ENCODE results near the gene NDUFB10. TPM values are rescaled to one million over a fixed set of nuclear protein-coding genes. Genes with fewer than 3 reads are reported as not detected.

NDUFB10 gene
- total RNA-seq, 1 donor from 2014 or later = 118 TPM

- intact Hi-C loops (cut with micrococcal nuclease) = loop anchor here (10.0 kb wide), 1 partner anchor 536 kb away; the partner anchor contains the start of genes CEMP1 and PDPK1
These were observed 39.8 kb downstream of the NDUFB10 start for GRCh38 chr16:1998852-1999801.

GRCh38 chr16:1999866-2000514, 40.7 kb downstream of the NDUFB10 start:
- intact Hi-C loops (cut with micrococcal nuclease) = loop anchor here (10.0 kb wide), 1 partner anchor 535 kb away; the partner anchor contains the start of genes CEMP1 and PDPK1

- intact Hi-C loops (cut with micrococcal nuclease) = no loop called here
These were observed 41.7 kb downstream of the NDUFB10 start for GRCh38 chr16:2001035-2001434.

GRCh38 chr16:2001456-2002355, 42.4 kb downstream of the NDUFB10 start:
- intact Hi-C loops (cut with micrococcal nuclease) = no loop called here

DNA sequence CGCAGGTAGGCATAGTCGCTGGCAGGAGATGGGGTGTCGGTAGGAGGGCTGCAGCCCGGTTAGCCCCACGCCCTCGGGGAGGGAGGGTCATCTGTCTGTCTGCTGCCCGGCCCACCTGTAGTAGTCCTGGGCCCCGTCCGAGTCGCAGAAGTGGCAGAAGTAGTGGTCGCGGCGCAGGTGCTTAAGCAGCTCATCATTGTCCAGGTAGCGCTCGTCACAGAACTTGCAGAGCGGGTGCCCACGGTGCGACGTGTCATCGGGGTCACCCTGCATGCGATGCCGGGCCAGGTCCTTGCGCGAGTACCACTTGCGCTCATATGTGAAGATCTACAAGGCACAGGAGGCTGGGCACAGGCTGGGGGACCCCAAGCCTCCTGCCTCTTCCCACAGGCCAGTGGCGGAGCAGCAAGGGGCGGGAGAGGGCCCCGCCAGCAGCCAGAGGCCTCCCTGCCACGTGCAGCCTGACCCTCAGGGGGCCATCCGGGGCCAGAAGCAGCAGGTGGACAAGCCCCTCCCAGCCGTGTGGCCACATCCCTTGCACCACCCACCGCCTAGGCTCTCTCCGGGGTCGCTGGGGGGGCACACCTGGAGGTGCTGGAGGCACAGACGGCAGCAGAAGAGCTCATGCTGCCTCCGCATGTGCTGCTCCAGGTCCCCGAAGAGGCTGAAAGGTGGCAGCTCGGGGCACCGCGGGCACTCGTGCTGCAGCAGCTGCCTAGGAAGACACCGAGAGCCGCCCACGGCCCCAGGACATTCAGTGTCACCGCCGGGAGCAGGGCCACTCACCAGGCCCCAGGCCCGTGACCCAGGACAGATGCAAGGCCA, 43.3 kb downstream of the NDUFB10 start:
- intact Hi-C loops (cut with micrococcal nuclease) = no loop called here

- intact Hi-C loops (cut with micrococcal nuclease) = no loop called here
These were observed 44.0 kb downstream of the NDUFB10 start for GRCh38 chr16:2003231-2003826.

GRCh38 chr16:2003827-2004641, 44.7 kb downstream of the NDUFB10 start:
- intact Hi-C loops (cut with micrococcal nuclease) = no loop called here

GRCh38 chr16:2004795-2005517, 45.6 kb downstream of the NDUFB10 start:
- intact Hi-C loops (cut with micrococcal nuclease) = loop anchor here (5.0 kb wide), 1 partner anchor 143 kb away; no protein-coding TSS in a partner anchor

DNA sequence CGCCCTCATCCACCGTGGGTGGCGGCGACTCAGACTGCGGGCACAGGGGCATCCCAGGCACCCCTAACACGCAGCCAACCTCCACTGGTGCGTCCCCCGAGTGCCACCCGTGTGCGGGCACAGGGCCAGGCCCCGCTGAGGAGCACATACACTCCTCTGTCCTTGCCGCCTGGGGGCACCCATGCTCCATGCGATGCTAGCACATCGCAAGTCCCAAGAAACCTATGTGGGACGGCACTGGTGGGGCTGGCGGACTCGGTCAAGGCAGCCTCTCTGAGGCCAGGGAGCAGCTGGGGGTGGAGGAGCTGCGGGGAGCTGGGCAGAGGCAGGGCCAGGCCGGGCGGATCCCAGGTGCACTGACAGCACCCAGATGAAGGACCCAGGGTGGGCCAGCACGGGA, 46.3 kb downstream of the NDUFB10 start:
- intact Hi-C loops (cut with micrococcal nuclease) = loop anchor here (5.0 kb wide), 1 partner anchor 143 kb away; no protein-coding TSS in a partner anchor

GRCh38 chr16:2006317-2006716, 47.0 kb downstream of the NDUFB10 start:
- intact Hi-C loops (cut with micrococcal nuclease) = loop anchor here (5.0 kb wide), 1 partner anchor 144 kb away; no protein-coding TSS in a partner anchor

- intact Hi-C loops (cut with micrococcal nuclease) = loop anchor here (5.0 kb wide), 1 partner anchor 145 kb away; no protein-coding TSS in a partner anchor
These were observed 47.9 kb downstream of the NDUFB10 start for GRCh38 chr16:2007081-2007836.

GRCh38 chr16:2008009-2008526, 48.7 kb downstream of the NDUFB10 start:
- intact Hi-C loops (cut with micrococcal nuclease) = loop anchor here (2.0 to 5.0 kb wide), 4 partner anchors 23 to 215 kb away; partner anchors contain the start of genes E4F1, GFER and RPS2

DNA sequence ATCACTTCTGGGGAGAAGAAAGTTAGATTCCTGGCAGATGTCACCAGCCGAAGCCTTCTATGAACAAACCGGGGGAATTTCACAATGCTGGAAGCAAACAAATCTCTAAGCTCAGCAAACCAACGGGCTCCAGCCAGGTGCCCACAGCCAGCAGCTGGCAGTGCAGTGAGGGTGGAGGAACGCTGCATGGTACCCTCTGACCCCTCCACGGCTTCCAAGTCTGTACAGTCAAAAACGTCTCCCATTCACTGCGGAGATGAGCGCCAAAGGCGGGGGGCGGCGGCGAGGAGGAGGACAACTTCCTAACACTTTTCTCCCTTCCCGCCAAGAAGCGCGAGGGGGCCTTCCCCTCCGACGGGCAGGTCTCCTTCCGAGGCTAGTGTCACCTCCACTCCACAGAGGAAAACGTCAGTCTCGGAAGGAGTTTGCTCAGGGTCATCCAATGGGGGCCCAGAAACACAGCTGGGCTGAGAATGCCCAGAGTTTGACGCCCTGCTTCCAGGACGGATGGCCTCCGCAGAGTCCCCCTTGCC, 49.4 kb downstream of the NDUFB10 start:
- intact Hi-C loops (cut with micrococcal nuclease) = loop anchor here (1.0 to 5.0 kb wide), 7 partner anchors 15 to 214 kb away; partner anchors contain the start of genes E4F1, GFER, NTHL1 and RPS2

DNA sequence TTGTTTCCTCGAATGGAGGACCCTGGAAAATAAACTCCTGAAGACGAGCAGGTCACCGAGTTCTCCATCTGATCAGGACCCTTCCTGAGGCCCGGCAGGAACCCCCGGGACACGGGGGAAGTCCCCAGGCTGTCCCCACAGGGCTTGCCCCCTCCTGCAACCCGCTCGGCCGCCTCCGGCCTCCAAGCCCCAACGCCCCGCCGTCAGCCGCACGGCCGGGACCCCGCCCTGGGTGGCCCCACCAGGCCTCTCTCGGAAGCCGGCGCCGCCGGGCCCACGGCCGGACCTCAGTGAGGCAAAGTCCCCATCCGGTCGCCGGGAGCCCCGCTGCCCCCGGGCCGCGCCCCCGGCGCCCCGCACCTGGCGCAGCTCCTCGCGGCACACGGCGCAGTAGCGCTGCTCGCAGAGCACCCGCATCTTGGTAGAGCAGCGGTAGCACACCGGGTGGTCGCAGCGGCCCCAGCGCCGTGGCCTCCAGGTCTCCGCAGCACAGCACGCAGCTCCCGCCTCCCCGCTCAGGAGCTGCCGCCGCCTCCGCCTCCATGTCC, 49.9 kb downstream of the NDUFB10 start:
- intact Hi-C loops (cut with micrococcal nuclease) = loop anchor here (1.0 to 5.0 kb wide), 7 partner anchors 14 to 214 kb away; partner anchors contain the start of genes E4F1, GFER, NTHL1 and RPS2

DNA sequence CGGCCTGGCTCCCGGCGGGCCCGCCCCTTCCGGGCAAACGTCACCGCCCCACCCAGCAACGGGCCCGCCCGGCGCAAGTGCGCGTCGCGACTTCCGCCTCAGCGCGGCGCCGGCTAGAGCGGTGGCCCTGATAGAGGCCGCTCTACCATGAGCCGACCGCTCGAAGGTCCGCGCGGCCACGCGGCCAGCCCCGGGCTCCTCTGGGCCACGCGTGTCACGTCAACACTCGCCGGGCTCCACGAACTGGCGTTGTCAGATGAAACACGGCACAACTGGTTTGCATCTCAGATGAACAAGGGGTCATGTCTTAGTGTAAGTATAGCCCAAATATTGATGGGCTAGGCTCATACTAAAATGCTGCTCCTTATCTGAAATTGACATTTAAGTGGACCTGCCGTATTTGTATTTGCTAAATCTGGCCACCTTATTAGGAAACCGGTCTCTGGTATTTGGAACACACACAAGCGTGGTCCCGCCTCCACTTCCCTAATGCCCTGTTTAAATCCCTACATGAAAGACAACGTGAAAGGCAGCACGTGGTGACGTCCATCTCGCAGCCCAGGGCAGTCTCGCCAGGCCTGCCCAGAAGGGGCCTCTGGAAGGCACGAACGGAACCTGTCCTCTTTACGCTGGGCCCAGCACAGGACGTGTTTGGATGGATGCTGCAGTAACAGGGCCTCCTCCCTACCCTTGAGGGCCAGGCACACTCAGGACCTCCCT, 50.6 kb downstream of the NDUFB10 start, which contains the start of gene ZNF598:
Gene ZNF598 (minus strand): TSS at position 31 of the 720 bp plus-strand sequence.
- intact Hi-C loops (cut with micrococcal nuclease) = loop anchor here (1.0 to 5.0 kb wide), 8 partner anchors 13 to 213 kb away; partner anchors contain the start of genes E4F1, GFER, NTHL1 and RPS2

Measured in T-helper 1 cell treated with Interleukin-12 subunit alpha and Interleukin-12 subunit beta and Interleukin-4 antibody, amounts not matched to agents 30 ng/mL and 1 ng/mL, for 36 hours (primary cell).